ENCODE measurements around the gene FZD7.

Gene FZD7

DNA sequence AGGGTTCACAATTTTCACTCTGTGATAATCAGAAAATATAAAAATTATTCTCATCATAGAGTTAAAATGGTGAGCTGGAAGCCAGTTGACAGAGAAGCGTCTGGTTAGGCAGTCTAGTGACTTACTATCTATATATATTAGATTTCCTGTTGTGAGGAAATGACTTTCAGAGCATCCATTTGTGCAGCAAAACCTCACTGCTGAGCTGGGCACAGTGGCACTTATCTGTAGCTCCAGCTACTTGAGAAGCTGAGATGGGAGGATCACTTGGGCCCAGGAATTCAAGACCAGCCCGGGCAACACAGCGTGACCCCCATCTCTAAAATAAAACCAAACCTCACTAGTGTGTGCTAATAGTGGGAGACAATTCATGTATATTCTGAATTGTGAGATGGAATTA, 32.2 kb downstream of the FZD7 start:
- DNase-seq (ENCODE audit: low read depth in 1 of 2, low spot score in 1 of 2) = no peak

DNA sequence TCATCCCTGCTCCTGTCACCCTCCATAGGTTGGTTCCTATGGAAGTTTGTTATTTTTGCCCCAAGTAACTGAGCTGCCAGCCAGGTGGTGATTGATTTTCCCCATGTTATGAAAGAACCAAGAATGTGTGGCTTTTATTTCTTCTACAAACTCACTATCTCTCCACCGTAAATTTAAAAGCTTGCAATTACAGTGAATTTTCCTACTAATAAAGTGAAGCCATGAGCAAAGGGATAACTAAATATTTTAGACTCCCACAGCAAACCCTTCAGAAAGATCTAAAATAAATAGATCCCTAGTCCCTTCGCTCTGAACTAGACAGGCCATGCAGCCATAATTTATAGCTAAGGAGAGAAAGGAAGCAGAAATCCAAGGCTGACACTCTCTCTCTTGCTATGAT, 33.2 kb downstream of the FZD7 start:
- no peak for DNase-seq (ENCODE audit: low read depth in 1 of 2, low spot score in 1 of 2)

DNA sequence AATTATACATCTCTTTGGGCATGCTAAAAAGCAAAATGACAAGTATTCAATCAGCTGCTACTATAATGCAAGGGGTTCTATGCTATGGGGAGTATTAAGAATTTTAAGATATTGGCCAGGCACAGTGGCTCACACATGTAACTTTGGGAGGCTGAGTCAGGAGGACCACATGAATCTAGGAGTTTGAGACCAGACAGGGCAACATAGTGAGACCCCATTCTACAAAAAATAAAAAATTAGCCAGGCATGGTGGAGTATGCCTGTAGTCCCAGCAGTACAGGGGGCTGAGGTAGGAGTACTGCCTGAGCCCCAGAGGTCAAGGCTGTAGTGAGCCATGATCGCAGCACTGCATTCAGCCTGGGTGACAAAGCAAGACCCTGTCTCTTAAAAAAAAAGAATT, 33.9 kb downstream of the FZD7 start:
- no peak for DNase-seq (ENCODE audit: low read depth in 1 of 2, low spot score in 1 of 2)

DNA sequence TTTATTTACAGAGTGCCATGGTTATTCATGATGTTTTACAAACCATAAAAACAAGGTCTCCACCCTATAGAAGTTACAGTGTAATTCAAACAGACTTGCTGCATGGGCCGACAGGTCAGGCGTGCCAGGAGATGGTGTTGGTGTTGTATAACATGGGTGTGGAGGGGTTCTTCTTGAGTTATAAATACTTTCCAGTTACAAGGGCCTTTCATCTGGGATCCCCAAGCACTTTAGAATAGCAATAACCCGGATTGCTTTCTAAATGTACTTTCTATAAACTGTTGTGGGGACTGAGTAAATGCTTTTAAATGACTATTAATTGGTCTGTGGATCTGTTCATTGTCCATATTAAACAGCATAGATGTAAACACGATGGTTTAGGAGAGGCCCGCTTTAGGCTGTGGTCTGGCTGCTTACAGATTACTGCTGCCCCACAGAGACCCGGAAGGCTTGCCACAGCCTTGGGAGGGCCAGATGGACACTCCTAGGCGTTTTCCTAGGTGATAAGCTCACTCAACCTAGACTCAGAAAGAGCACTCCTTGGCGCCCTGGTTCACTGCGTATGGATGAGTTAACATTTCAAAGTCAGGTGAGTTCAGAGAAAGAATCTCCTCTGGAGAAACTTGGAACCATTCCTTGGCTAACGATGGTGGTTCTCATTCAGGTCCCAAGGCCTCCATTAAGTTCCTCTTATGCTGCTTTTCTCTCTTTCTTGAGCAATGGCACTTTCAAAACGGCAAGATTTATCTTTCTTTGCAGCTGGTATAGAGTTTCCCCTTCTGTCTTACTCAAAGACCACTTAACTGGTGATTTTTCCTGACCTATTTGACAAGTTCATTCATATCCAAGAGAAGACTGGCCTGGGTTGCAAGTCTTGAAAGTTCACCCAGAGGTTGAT, 35.8 kb downstream of the FZD7 start:
- no peak for DNase-seq (ENCODE audit: low read depth in 1 of 2, low spot score in 1 of 2)

DNA sequence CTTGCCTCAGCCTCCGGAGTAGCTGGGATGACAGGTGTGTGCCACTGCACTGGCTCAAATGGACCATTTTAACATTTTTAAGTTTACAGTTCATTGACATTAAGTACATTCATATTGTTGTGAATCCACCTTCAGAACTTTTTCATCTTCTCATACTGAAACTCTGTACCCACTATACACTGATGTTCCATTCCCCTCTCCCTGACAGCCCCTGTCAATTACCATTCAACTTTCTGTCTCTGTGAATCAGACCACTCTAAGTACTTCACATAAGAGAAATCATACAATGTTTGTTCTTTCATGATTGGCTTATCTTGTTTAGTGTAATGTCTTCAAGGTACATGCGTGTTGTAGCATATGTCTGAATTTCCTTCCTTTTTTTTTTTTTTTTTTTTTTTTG, 37.5 kb downstream of the FZD7 start:
- DNase-seq (ENCODE audit: low read depth in 1 of 2, low spot score in 1 of 2) = no peak

DNA sequence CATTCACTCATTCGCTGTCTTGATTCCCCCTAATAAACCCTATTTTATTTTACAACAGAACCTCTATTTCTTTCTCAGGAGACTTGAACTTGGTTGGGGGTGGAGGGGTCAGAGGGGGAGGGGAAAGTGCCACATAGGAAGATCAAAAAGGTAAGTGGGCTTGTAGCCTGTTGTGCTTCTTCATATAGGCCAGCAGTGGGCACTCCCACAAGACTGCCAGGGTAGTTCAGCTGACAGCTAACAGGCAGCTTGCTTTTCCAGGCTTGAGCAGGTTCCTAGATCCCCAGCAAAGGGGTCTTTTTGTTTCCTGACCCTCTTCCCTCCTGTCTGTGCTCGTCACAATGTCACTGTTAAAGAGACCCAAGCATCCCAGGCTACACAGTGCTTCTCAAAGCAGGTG, 38.6 kb downstream of the FZD7 start:
- DNase-seq (ENCODE audit: low read depth in 1 of 2, low spot score in 1 of 2) = no peak

DNA sequence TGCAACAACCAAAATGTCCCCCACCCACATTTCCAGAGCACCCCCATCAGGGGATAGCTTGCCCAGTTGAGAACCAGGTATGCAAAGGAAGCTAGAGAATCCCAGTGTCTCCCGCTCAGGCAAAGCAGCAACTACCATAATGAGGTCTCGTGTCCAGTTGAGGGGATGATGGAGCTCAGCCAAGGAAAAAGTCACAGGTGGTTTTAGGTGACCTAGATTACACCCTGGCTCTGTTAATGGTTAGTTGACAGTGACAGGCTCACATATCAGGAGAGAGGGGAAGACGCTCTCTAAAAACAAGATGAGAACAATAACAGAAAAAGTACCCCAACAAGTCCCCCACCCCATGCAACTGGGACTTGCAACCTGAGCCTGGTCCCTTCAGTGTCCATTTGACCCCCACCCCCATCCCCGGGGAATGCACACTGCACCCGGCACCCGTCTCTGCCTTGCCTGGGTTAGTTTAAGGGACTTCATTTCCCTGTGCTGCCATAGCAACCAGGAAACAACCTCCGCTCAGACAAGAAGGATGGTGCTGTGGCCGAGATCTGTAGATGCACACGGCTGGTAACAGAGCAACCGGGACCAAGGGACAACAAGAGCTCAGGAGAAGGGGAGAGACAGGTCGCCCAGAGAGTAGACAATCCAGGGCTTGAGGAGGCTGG, 39.2 kb downstream of the FZD7 start, which contains the start of gene KIAA2012:
Gene KIAA2012 (plus strand): TSS at position 519 of the 665 bp plus-strand sequence. CDS start 373 bp downstream, outside the sequence.
- DNase-seq (ENCODE audit: low read depth in 1 of 2, low spot score in 1 of 2) = no peak

DNA sequence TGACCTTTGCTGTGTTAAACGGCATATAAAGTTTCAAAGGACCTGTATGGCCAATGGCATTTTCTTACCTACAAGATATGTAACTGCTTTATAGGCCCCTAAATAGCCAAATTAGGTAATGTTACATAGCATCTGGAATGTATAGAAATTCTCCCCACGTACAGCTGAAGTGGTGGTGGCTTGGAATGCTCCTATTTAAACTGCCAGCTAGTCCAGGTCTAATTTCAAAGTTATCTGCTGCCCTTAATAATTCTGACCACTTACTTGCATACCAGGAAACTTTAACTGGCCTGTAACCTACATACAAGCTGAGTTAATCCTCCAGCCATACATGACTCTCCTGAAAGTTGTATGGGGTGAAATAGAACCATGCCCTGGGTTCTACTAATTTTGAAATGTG, 40.7 kb downstream of the FZD7 start:
- no peak for DNase-seq (ENCODE audit: low read depth in 1 of 2, low spot score in 1 of 2)

DNA sequence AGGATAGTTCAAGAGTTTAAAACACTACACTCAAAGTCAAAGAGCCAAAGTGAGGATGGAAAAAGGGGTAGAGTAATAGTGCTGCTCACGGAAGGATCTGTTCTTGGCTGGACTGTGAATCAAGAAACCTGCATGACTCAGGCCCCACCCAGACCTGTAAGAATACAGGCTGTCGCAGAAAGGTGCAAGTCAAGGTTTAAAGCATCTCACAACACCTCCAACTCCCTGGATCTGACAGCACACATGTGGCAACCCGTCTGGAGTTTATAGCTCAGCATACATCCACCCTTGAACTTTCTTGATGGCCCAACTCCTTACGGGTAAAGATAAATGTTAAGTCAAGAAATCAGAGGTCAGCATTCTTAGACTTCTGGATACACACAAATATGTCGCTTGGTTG, 45.7 kb downstream of the FZD7 start:
- DNase-seq (ENCODE audit: low read depth in 1 of 2, low spot score in 1 of 2) = no peak

DNA sequence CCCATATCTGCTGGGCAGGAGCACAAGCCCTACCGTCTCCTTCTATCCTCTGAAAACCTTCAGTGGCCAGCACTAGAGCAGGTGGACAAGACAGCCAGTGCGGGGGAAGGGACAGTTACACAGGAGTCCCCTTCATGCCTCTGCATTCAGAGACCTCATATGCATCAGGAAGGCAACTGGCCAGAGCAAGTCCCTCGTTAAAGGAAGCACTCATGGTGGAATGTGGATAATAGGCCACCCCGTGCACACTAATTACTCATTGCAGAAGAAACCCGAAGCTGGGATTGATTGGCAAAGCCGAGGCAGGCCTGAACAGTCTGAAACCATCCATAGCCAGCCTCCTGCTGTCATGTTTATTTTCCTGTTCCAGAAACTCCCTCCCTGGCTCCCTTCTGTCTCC, 50.6 kb downstream of the FZD7 start:
- DNase-seq (ENCODE audit: low read depth in 1 of 2, low spot score in 1 of 2) = no peak
